NCI-H82 (cell line): Measurements from ENCODE around the gene DUSP18.
A peak's percentile ranks its signal among the peaks of the same experiment; 100 is the strongest.
"Not testable (repeated sequence)": the region's sequence is repeated elsewhere in the genome, so short reads cannot be mapped to it uniquely, and the experiment has no call there.

Source experiments
- DNase-seq: peaks from one replicate; lab custom pipeline; 2025; lab: John Stamatoyannopoulos, UW

The DUSP18 gene

GRCh38 chr22:30640361-30640760, 27.3 kb downstream of the DUSP18 start:
- no peak for DNase-seq

- DNase-seq, result peak; percentile 14
Measured at GRCh38 chr22:30637701-30638114, 30.0 kb downstream of the DUSP18 start.

- peak; percentile 43 for DNase-seq
Measured at GRCh38 chr22:30636226-30637077, 31.2 kb downstream of the DUSP18 start.

- DNase-seq, result peak; percentile 92
Measured at GRCh38 chr22:30635273-30636225, 32.1 kb downstream of the DUSP18 start, which contains the start of gene SLC35E4. Gene SLC35E4 (plus strand): TSS chr22:30635781. CDS start chr22:30636451, 670 bp downstream.

- peak; percentile 93 for DNase-seq
Measured at GRCh38 chr22:30634471-30635233, 33.0 kb downstream of the DUSP18 start.

- not testable (repeated sequence) for DNase-seq
Measured at GRCh38 chr22:30631469-30631868, 36.2 kb downstream of the DUSP18 start.

GRCh38 chr22:30628491-30628890, 39.2 kb downstream of the DUSP18 start:
- no peak for DNase-seq

- no peak for DNase-seq
Measured at GRCh38 chr22:30627471-30627870, 40.2 kb downstream of the DUSP18 start.

GRCh38 chr22:30626413-30626812, 41.3 kb downstream of the DUSP18 start:
- DNase-seq, result peak; percentile 13

GRCh38 chr22:30619909-30620308, 47.8 kb downstream of the DUSP18 start:
- not testable (repeated sequence) for DNase-seq

GRCh38 chr22:30617819-30618218, 49.9 kb downstream of the DUSP18 start:
- DNase-seq, result no peak

GRCh38 chr22:30615543-30615954, 52.1 kb downstream of the DUSP18 start:
- DNase-seq, result no peak

- no peak for DNase-seq
Measured at GRCh38 chr22:30614879-30615278, 52.8 kb downstream of the DUSP18 start.

GRCh38 chr22:30614268-30614667, 53.4 kb downstream of the DUSP18 start:
- no peak for DNase-seq

GRCh38 chr22:30612789-30613188, 54.9 kb downstream of the DUSP18 start:
- DNase-seq, result no peak
